Uterus (tissue), 2 donors: ENCODE results near the gene LMX1B.

Source experiments
- POLR2A ChIP-seq, 2 donors: fragments of 450-650 bp; IDR thresholded peaks; one replicate each; pipeline ENCODE4 v1.6.1; 2016; ENCODE audit warnings: antibody characterized with exemption in 2 of 2, mild to moderate bottlenecking in 1 of 2, moderate library complexity in 1 of 2
- TF ChIP-seq, protein P1 (sequence below), 4 experiments: fragments of 200-600 bp in 2 of 4; fragments of 450-650 bp in 2 of 4; sonication (generic) in 2 of 4; IDR thresholded peaks; one replicate each; pipeline ENCODE4 v1.5.1; 2016 to 2019; ENCODE audit warnings: antibody characterized with exemption in 4 of 4, mild to moderate bottlenecking in 2 of 4, moderate library complexity in 1 of 4

DNA sequence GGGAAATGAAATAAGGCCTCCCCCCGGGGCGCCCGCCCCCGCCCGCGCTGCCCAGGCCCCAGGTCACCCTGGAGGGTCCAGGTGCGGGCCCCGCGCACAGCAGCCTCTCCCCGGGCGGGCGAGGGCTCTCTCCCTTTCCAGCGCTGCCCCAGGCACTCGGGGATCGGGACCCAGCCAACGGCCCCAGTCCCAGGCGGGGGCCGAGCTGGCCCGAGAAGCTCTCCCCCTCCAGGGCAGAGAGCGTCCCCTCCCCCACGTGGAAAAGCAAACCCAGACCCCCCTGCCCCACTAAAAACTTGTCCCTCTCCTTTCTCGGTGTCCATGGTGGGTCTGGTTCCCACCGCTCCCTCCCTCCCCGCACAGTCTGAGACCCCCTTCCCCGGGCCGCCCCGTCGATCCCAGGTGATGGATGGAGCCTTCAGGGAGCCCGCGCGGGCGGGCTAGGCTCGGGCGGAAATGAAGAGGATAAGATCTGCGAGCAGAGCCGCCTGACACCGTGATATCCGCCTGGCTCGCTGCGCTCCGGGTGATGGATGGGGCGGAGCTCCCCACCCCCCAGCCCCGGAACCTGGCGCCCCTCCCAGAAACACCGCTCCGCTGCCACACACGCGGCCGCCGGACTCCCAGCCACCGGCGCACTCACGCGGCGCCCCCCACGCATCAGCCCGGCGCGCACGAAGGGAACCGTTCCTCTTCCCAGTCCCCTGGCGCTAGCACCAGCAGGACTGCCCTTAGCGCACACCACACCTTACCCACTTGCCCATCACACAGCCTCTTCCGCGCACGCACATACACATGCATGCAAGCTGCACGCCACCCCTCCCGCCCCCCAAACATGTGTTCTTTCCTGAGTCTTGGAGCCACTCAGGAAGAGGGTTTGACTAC lies 109.4 kb downstream of the LMX1B start:
- no peak for TF ChIP-seq POLR2A (IDR thresholded peaks at IDR 0.05)
- TF ChIP-seq, protein P1, sequence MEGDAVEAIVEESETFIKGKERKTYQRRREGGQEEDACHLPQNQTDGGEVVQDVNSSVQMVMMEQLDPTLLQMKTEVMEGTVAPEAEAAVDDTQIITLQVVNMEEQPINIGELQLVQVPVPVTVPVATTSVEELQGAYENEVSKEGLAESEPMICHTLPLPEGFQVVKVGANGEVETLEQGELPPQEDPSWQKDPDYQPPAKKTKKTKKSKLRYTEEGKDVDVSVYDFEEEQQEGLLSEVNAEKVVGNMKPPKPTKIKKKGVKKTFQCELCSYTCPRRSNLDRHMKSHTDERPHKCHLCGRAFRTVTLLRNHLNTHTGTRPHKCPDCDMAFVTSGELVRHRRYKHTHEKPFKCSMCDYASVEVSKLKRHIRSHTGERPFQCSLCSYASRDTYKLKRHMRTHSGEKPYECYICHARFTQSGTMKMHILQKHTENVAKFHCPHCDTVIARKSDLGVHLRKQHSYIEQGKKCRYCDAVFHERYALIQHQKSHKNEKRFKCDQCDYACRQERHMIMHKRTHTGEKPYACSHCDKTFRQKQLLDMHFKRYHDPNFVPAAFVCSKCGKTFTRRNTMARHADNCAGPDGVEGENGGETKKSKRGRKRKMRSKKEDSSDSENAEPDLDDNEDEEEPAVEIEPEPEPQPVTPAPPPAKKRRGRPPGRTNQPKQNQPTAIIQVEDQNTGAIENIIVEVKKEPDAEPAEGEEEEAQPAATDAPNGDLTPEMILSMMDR (IDR thresholded peaks at IDR 0.05): no peak
